GM19099 (cell line): Measurements from ENCODE around the gene KRT6A.

Source experiments
- POLR2A ChIP-seq: IDR thresholded peaks from 3 replicates; pipeline ENCODE4 v1.6.1; 2011; ENCODE audit warnings: low read depth; ENCODE audit not compliant: insufficient read length; ENCODE audit errors: extremely low read depth

Gene KRT6A

GRCh38 chr12:52518574-52519386 lies 25.7 kb upstream of the KRT6A start:
- TF ChIP-seq POLR2A, result no peak

- TF ChIP-seq POLR2A, result no peak
These were observed 24.8 kb upstream of the KRT6A start for GRCh38 chr12:52517888-52518287.

GRCh38 chr12:52517005-52517835 lies 24.2 kb upstream of the KRT6A start:
- no peak for TF ChIP-seq POLR2A

GRCh38 chr12:52515927-52516831 lies 23.1 kb upstream of the KRT6A start:
- TF ChIP-seq POLR2A, result no peak

GRCh38 chr12:52515319-52515646 lies 22.2 kb upstream of the KRT6A start:
- no peak for TF ChIP-seq POLR2A

GRCh38 chr12:52514471-52515318 lies 21.6 kb upstream of the KRT6A start:
- TF ChIP-seq POLR2A, result no peak

GRCh38 chr12:52513736-52514135 lies 20.7 kb upstream of the KRT6A start:
- no peak for TF ChIP-seq POLR2A

GRCh38 chr12:52508211-52508610 lies 15.2 kb upstream of the KRT6A start:
- TF ChIP-seq POLR2A, result no peak

- TF ChIP-seq POLR2A, result no peak
These were observed 14.0 kb upstream of the KRT6A start for GRCh38 chr12:52506858-52507715.

GRCh38 chr12:52502877-52503276 lies 9.8 kb upstream of the KRT6A start:
- TF ChIP-seq POLR2A, result no peak

GRCh38 chr12:52501490-52501889 lies 8.4 kb upstream of the KRT6A start:
- no peak for TF ChIP-seq POLR2A

GRCh38 chr12:52499806-52500560 lies 6.9 kb upstream of the KRT6A start:
- no peak for TF ChIP-seq POLR2A

- TF ChIP-seq POLR2A, result no peak
These were observed 5.9 kb upstream of the KRT6A start for GRCh38 chr12:52498946-52499345.
